ENCODE results near the gene COPA. TPM values are rescaled to one million over a fixed set of nuclear protein-coding genes. Genes with fewer than 3 reads are reported as not detected.

Gene COPA
- total RNA-seq = 327 and 372 TPM in 2 replicates

GRCh38 chr1:160342953-160343869 is at the start of gene COPA, which contains the start of gene NCSTN:
TSS of gene COPA (minus strand) at chr1:160343250. CDS start at chr1:160343170, 80 bp downstream.
TSS of gene NCSTN (plus strand) at chr1:160343383. CDS start at chr1:160343397, 14 bp downstream.

GRCh38 chr1:160366731-160367515 is 23.9 kb upstream of the COPA start, which contains the start of gene NHLH1:
TSS of gene NHLH1 (plus strand) at chr1:160367071. CDS start at chr1:160370732, 3,661 bp downstream.

GRCh38 chr1:160284782-160285344 is 58.2 kb downstream of the COPA start, which contains the start of gene PEX19:
TSS of gene PEX19 (minus strand) at chr1:160285133. CDS start at chr1:160285124, 9 bp downstream.

GRCh38 chr1:160261893-160262794 is 80.9 kb downstream of the COPA start, which contains the start of gene DCAF8:
TSS of gene DCAF8 (minus strand) at chr1:160262549. CDS start at chr1:160244008, 18,541 bp downstream.

Other genes starting within 250 kb of the COPA start
- gene IGSF8, start 244.6 kb downstream of the COPA start, total RNA-seq = 12.3 and 32.0 TPM in 2 replicates
- gene ATP1A2, start 227.5 kb downstream of the COPA start, total RNA-seq = 0.37 TPM in 1 of 2 replicates, not detected in the other
- gene ATP1A4, start 191.6 kb downstream of the COPA start, total RNA-seq = not detected in 2 replicates
- 0.25 TPM in 1 of 2 replicates, not detected in the other for gene CASQ1, start 152.7 kb downstream of the COPA start, total RNA-seq
- 69.9 and 81.6 TPM in 2 replicates for gene PEA15, start 137.9 kb downstream of the COPA start, total RNA-seq
- gene DCAF8, start 80.7 kb downstream of the COPA start, total RNA-seq = 76.9 and 87.0 TPM in 2 replicates
- gene PEX19, start 58.1 kb downstream of the COPA start, total RNA-seq = 52.0 and 59.2 TPM in 2 replicates
- 69.7 and 75.9 TPM in 2 replicates for gene NCSTN, start 133 bp upstream of the COPA start, total RNA-seq
- not detected in 2 replicates for gene NHLH1, start 23.8 kb upstream of the COPA start, total RNA-seq
- gene VANGL2, start 57.3 kb upstream of the COPA start, total RNA-seq = under 0.01 TPM in 1 of 2 replicates, not detected in the other
- gene SLAMF6, start 180.0 kb upstream of the COPA start, total RNA-seq = not detected in 2 replicates
- not detected in 2 replicates for gene CD84, start 236.2 kb upstream of the COPA start, total RNA-seq